GM12878 (cell line): ENCODE results near the gene KRTAP19-4. TPM values are rescaled to one million over a fixed set of nuclear protein-coding genes. Genes with fewer than 3 reads are reported as not detected.

Experiments used
- ATAC-seq: fragments of 200-7000 bp; cut with Tn5 transposase; 3 replicates; pipeline ENCODE4 v1.9.1; 2020; ENCODE audit warnings: mild to moderate bottlenecking, moderate library complexity
- BruUV-seq: library from RNA; stranded (reverse); fragments of 400-500 nt; replicated peaks from 2 replicates; lab custom pipeline; 2021; lab: Mats Ljungman, UMichigan
- CTCF ChIA-PET: fragments of 300-600 bp; sonication (Branson Sonifier 250); formaldehyde crosslinking; extraction: SDS; loops from one replicate; lab custom pipeline; 2021; ENCODE audit warnings: inconsistent platforms; lab: Yijun Ruan, JAX
- POLR2A ChIA-PET: fragments of 350-600 bp; formaldehyde crosslinking; extraction: SDS; loops from one replicate; lab custom pipeline; 2021; ENCODE audit warnings: inconsistent platforms; lab: Charles Lee
- RAD21 ChIA-PET: fragments of 300-600 bp; sonication (Branson Sonifier 250); formaldehyde crosslinking; loops from one replicate; lab custom pipeline; 2023; ENCODE audit warnings: antibody characterized with exemption; ENCODE audit not compliant: unreplicated experiment; lab: Charles Lee
- SMC1A ChIA-PET: fragments of 300-600 bp; sonication (Branson Sonifier 250); formaldehyde crosslinking; loops from one replicate; lab custom pipeline; 2023; ENCODE audit not compliant: unreplicated experiment, uncharacterized antibody; lab: Charles Lee
- DNase-seq: peaks from one replicate; pipeline ENCODE4 v3.0.0-alpha.2; 2011; ENCODE audit warnings: low read depth, low spot score
- FAIRE-seq: peaks from 3 replicates; lab custom pipeline; 2011; peaks lifted over from hg19 to GRCh38; lab: Jason Lieb, UNC
- H2AFZ ChIP-seq: 2 replicates; pipeline ENCODE4 v1.6.0; 2011; ENCODE audit warnings: low read depth, low read length, control low read depth; ENCODE audit not compliant: control insufficient read depth
- H3K27ac ChIP-seq: 2 replicates; pipeline ENCODE4 v1.5.1; 2011; ENCODE audit warnings: control low read depth; ENCODE audit not compliant: control insufficient read depth, insufficient read depth
- H3K27me3 ChIP-seq, 2 experiments: replicated peaks in 1 of 2; 2 replicates each; pipeline versions ENCODE4 v1.6.0 to v1.6.1; 2011; ENCODE audit warnings: low read length in 1 of 2; ENCODE audit not compliant: control insufficient read depth in 2 of 2, insufficient read depth in 2 of 2
- H3K36me3 ChIP-seq, 2 experiments: 2 replicates each; pipeline ENCODE4 v1.5.1; 2011; ENCODE audit warnings: low read length in 1 of 2; ENCODE audit not compliant: control insufficient read depth in 2 of 2, insufficient read depth in 2 of 2
- H3K4me1 ChIP-seq: 2 replicates; pipeline ENCODE4 v1.6.1; 2011; ENCODE audit warnings: mild to moderate bottlenecking, low read length, moderate library complexity, mixed read lengths; ENCODE audit not compliant: control insufficient read depth, insufficient read depth
- H3K4me2 ChIP-seq: 2 replicates; pipeline ENCODE4 v1.6.0; 2011; ENCODE audit warnings: control low read depth; ENCODE audit not compliant: control insufficient read depth, insufficient read depth
- H3K4me3 ChIP-seq: fragments of 200-600 bp; sonication (generic); 2 replicates; pipeline ENCODE4 v1.5.1; 2016
- H3K79me2 ChIP-seq: 2 replicates; pipeline ENCODE4 v1.6.0; 2011; ENCODE audit warnings: low read length; ENCODE audit not compliant: control insufficient read depth, insufficient read depth
- H3K9ac ChIP-seq: 2 replicates; pipeline ENCODE4 v1.8.0; 2011; ENCODE audit warnings: low read length, control low read depth, mixed read lengths; ENCODE audit not compliant: control insufficient read depth, insufficient read depth
- H3K9me3 ChIP-seq: replicated peaks from 3 replicates; pipeline ENCODE4 v1.5.1; 2011; ENCODE audit warnings: mild to moderate bottlenecking, low read length; ENCODE audit not compliant: control insufficient read depth, insufficient read depth
- H4K20me1 ChIP-seq: 2 replicates; pipeline ENCODE4 v1.6.0; 2011; ENCODE audit not compliant: control insufficient read depth, insufficient read depth
- ASH2L ChIP-seq: fragments of 300-600, 200-600 bp; sonication (generic); IDR thresholded peaks from 2 replicates; pipeline ENCODE4 v1.6.1; 2017; ENCODE audit warnings: low read depth, mild to moderate bottlenecking, borderline replicate concordance
- BACH1 ChIP-seq: fragments of 450-650 bp; IDR thresholded peaks from 2 replicates; pipeline ENCODE4 v1.6.1; 2017; ENCODE audit warnings: mild to moderate bottlenecking, borderline replicate concordance
- CHD4 ChIP-seq: fragments of 200-600 bp; sonication (generic); IDR thresholded peaks from 2 replicates; pipeline ENCODE4 v1.6.1; 2016; ENCODE audit warnings: mild to moderate bottlenecking
- EP300 ChIP-seq, 2 experiments: fragments of 150-350 bp in 1 of 2; IDR thresholded peaks; 2 replicates each; pipeline ENCODE4 v1.6.1; 2011 to 2012; ENCODE audit warnings: low read depth in 2 of 2, low read length in 2 of 2, borderline replicate concordance in 1 of 2, improper control_type of control experiment in 1 of 2, inconsistent platforms in 1 of 2; ENCODE audit not compliant: control insufficient read depth in 1 of 2
- HCFC1 ChIP-seq: fragments of 150-350 bp; IDR thresholded peaks from 2 replicates; pipeline ENCODE4 v1.6.1; 2014; ENCODE audit warnings: low read length
- HDGF ChIP-seq: fragments of 450-650 bp; IDR thresholded peaks from 2 replicates; pipeline ENCODE4 v1.6.1; 2016; ENCODE audit warnings: antibody characterized with exemption
- RAD51 ChIP-seq: fragments of 450-650 bp; IDR thresholded peaks from 2 replicates; pipeline ENCODE4 v1.6.1; 2016; ENCODE audit warnings: moderate library complexity, mild to moderate bottlenecking, inconsistent platforms
- SIX5 ChIP-seq: IDR thresholded peaks from 2 replicates; pipeline ENCODE4 v1.6.1; 2011; ENCODE audit warnings: mild to moderate bottlenecking, low read depth, low read length, moderate library complexity; ENCODE audit not compliant: severe bottlenecking
- WGBS: methylation state at CpG from one replicate; pipeline ENCODE4 v1.1.6; 2016; ENCODE audit warnings: low lambda C conversion rate; ENCODE audit not compliant: insufficient replicate concordance, insufficient coverage; ENCODE audit errors: missing lambda C conversion rate; 5-methylcytosine and 5-hydroxymethylcytosine counted together
- in situ Hi-C: fragments of 300-500 bp; cut with MboI; formaldehyde crosslinking; loops from 9 replicates; pipeline ENCODE4 v1.14.3; 2018; ENCODE audit warnings: mixed read lengths
- intact Hi-C: fragments of 100-400 bp; cut with micrococcal nuclease; formaldehyde crosslinking; loops from one replicate; pipeline ENCODE4 v1.14.2; 2022; ENCODE audit not compliant: unreplicated experiment
- polyA plus RNA-seq, 11 experiments: library from polyadenylated mRNA; depleted of rRNA in 4 of 11; unstranded in 6 of 11; stranded (reverse) in 5 of 11; fragments of >200 nt; fragmentation: Nextera tagmentation in 4 of 11; fragmentation: Illumina TruSeq in 1 of 11; extraction: Ambion mirVana in 4 of 11; extraction: Trizol in 1 of 11; gene quantifications; 1 replicate in 1 of 11; 2 replicates in 10 of 11; pipeline versions ENCODE4 v1.2.1 to v1.2.3, GENCODE V29; 2011 to 2016; ENCODE audit warnings: inconsistent platforms in 2 of 11, missing spikeins in 2 of 11, low read depth in 1 of 11
- small RNA-seq: library from RNA; depleted of rRNA; stranded (forward); fragments of <200 nt; gene quantifications from one replicate; pipeline ENCODE3, GENCODE V24; 2014
- total RNA-seq, 4 experiments: library from RNA; depleted of rRNA in 3 of 4; stranded (reverse); fragments of >200 nt in 3 of 4; fragmentation: Illumina TruSeq in 1 of 4; extraction: Trizol in 1 of 4; gene quantifications; 2 replicates each; pipeline versions ENCODE4 v1.2.1 to v1.2.3, GENCODE V29; 2013 to 2021
- TF ChIP-seq, protein P1 (sequence below): IDR thresholded peaks from 2 replicates; pipeline ENCODE4 v1.6.1; 2011; ENCODE audit warnings: borderline replicate concordance, low read depth, mild to moderate bottlenecking, moderate library complexity, low read length; ENCODE audit not compliant: insufficient read depth, poor library complexity, severe bottlenecking
- TF ChIP-seq, protein P2 (sequence below): fragments of 450-650 bp; IDR thresholded peaks from 2 replicates; pipeline ENCODE4 v1.6.1; 2017; ENCODE audit warnings: mild to moderate bottlenecking, moderate library complexity

KRTAP19-4 gene
- total and polyA plus RNA-seq, 10 of the 15 experiments (the other 5 are each of a cell fraction or from before 2014, with no cell fraction given) = not detected

DNA sequence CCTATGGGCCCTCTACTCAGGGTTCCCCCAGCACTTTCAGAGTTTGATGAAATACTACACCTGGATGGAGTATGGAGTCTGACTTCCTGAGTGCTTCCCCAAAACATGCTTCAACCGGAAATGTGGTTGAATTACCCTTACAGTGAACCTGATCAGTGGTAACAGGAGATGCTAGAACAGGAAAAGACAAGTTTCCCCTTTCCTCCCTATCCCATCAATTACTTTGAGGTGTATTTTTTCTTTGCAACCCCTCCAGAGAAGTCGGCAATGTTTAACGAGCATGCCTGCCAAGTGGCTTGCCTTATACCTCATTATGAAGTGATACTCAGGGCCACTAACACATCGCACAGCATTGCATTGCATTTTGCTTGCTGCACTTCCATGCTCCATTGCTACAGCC is 49.9 kb downstream of the KRTAP19-4 start:
- no TSS peak for BruUV-seq
- Histone ChIP-seq H3K9ac (no peak overlapping the region), H3K27me3 (no peaks in the 10 kb centered on the region), H3K79me2 (no peaks in the 10 kb centered on the region), H3K4me2 (no peak overlapping the region), H3K27ac (no peak overlapping the region), H3K4me3 (no peak overlapping the region), H3K9me3 (no peaks in the 10 kb centered on the region), H4K20me1 (no peaks in the 10 kb centered on the region), H3K36me3 (no peaks in the 10 kb centered on the region), H3K4me1 (no peaks in the 10 kb centered on the region), H2AFZ (no peak overlapping the region)
- FAIRE-seq = no peak
- ChIA-PET SMC1A (no interaction called here), POLR2A (no interaction called here), CTCF (no interaction called here), RAD21 (no interaction called here)
- no peak for ATAC-seq
- in situ Hi-C loops (no loop called here), intact Hi-C loops (loop anchor here (10.0 kb wide), 1 partner anchor 58 kb away; the partner anchor contains the start of gene KRTAP19-5)
- DNase-seq = no peak
- 0% methylated on average over 4 of the region's 4 CpGs for WGBS
- TF ChIP-seq BACH1 (no peak), EP300 (IDR thresholded peaks at IDR 0.05; ENCODE audit: borderline replicate concordance in 1 of 2, control insufficient read depth in 1 of 2, low read depth in 2 of 2, low read length in 2 of 2) (no peak), ASH2L (no peak), CHD4 (no peak), HDGF (no peak), HCFC1 (no peak), RAD51 (no peak), SIX5 (no peak)
- TF ChIP-seq, protein P1, sequence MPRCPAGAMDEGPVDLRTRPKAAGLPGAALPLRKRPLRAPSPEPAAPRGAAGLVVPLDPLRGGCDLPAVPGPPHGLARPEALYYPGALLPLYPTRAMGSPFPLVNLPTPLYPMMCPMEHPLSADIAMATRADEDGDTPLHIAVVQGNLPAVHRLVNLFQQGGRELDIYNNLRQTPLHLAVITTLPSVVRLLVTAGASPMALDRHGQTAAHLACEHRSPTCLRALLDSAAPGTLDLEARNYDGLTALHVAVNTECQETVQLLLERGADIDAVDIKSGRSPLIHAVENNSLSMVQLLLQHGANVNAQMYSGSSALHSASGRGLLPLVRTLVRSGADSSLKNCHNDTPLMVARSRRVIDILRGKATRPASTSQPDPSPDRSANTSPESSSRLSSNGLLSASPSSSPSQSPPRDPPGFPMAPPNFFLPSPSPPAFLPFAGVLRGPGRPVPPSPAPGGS = no peak
- TF ChIP-seq, protein P2, sequence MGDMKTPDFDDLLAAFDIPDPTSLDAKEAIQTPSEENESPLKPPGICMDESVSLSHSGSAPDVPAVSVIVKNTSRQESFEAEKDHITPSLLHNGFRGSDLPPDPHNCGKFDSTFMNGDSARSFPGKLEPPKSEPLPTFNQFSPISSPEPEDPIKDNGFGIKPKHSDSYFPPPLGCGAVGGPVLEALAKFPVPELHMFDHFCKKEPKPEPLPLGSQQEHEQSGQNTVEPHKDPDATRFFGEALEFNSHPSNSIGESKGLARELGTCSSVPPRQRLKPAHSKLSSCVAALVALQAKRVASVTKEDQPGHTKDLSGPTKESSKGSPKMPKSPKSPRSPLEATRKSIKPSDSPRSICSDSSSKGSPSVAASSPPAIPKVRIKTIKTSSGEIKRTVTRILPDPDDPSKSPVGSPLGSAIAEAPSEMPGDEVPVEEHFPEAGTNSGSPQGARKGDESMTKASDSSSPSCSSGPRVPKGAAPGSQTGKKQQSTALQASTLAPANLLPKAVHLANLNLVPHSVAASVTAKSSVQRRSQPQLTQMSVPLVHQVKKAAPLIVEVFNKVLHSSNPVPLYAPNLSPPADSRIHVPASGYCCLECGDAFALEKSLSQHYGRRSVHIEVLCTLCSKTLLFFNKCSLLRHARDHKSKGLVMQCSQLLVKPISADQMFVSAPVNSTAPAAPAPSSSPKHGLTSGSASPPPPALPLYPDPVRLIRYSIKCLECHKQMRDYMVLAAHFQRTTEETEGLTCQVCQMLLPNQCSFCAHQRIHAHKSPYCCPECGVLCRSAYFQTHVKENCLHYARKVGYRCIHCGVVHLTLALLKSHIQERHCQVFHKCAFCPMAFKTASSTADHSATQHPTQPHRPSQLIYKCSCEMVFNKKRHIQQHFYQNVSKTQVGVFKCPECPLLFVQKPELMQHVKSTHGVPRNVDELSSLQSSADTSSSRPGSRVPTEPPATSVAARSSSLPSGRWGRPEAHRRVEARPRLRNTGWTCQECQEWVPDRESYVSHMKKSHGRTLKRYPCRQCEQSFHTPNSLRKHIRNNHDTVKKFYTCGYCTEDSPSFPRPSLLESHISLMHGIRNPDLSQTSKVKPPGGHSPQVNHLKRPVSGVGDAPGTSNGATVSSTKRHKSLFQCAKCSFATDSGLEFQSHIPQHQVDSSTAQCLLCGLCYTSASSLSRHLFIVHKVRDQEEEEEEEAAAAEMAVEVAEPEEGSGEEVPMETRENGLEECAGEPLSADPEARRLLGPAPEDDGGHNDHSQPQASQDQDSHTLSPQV = no peak

Small RNAs within 50 kb of the gene (small RNA-seq; reads per million reads assigned to genes)
- gene AP000567.1 = not detected
- gene KRTAP19-10P = not detected
- gene KRTAP19-11P = not detected
- not detected for gene KRTAP19-9P

Other genes with a start within 250 kb of the KRTAP19-4 start
Only the 7 nearest of the 26 such genes appear.
- gene KRTAP15-1, start 56.9 kb downstream of the KRTAP19-4 start, total RNA-seq (2014; rRNA removed) = not detected in 2 replicates
- gene KRTAP15-1, start 56.9 kb downstream of the KRTAP19-4 start, total RNA-seq (2014; rRNA removed; fragmentation: Illumina TruSeq; extraction: Trizol) = not detected in 2 replicates
- gene KRTAP15-1, start 56.9 kb downstream of the KRTAP19-4 start, total RNA-seq (2021) = not detected in 2 replicates
- gene KRTAP15-1, start 56.9 kb downstream of the KRTAP19-4 start, polyA plus RNA-seq (2011; rRNA removed) = not detected in 2 replicates
- not detected in 2 replicates for gene KRTAP15-1, start 56.9 kb downstream of the KRTAP19-4 start, polyA plus RNA-seq (2014; fragmentation: Illumina TruSeq; extraction: Trizol)
- not detected for gene KRTAP15-1, start 56.9 kb downstream of the KRTAP19-4 start, polyA plus RNA-seq (2014; fragmentation: Nextera tagmentation; extraction: Ambion mirVana)
- gene KRTAP15-1, start 56.9 kb downstream of the KRTAP19-4 start, polyA plus RNA-seq (2014; rRNA removed) = not detected in 2 replicates
- not detected for gene KRTAP15-1, start 56.9 kb downstream of the KRTAP19-4 start, polyA plus RNA-seq (2016; fragmentation: Nextera tagmentation; extraction: Ambion mirVana)
- gene KRTAP19-1, start 16.8 kb downstream of the KRTAP19-4 start, total RNA-seq (2014; rRNA removed) = not detected in 2 replicates
- gene KRTAP19-1, start 16.8 kb downstream of the KRTAP19-4 start, total RNA-seq (2014; rRNA removed; fragmentation: Illumina TruSeq; extraction: Trizol) = not detected in 2 replicates
- gene KRTAP19-1, start 16.8 kb downstream of the KRTAP19-4 start, total RNA-seq (2021) = not detected in 2 replicates
- not detected in 2 replicates for gene KRTAP19-1, start 16.8 kb downstream of the KRTAP19-4 start, polyA plus RNA-seq (2011; rRNA removed)
- not detected in 2 replicates for gene KRTAP19-1, start 16.8 kb downstream of the KRTAP19-4 start, polyA plus RNA-seq (2014; fragmentation: Illumina TruSeq; extraction: Trizol)
- gene KRTAP19-1, start 16.8 kb downstream of the KRTAP19-4 start, polyA plus RNA-seq (2014; fragmentation: Nextera tagmentation; extraction: Ambion mirVana) = not detected
- gene KRTAP19-1, start 16.8 kb downstream of the KRTAP19-4 start, polyA plus RNA-seq (2014; rRNA removed) = not detected in 2 replicates
- gene KRTAP19-1, start 16.8 kb downstream of the KRTAP19-4 start, polyA plus RNA-seq (2016; fragmentation: Nextera tagmentation; extraction: Ambion mirVana) = not detected
- not detected in 2 replicates for gene KRTAP19-2, start 9.7 kb downstream of the KRTAP19-4 start, total RNA-seq (2014; rRNA removed)
- gene KRTAP19-2, start 9.7 kb downstream of the KRTAP19-4 start, total RNA-seq (2014; rRNA removed; fragmentation: Illumina TruSeq; extraction: Trizol) = not detected in 2 replicates
- gene KRTAP19-2, start 9.7 kb downstream of the KRTAP19-4 start, total RNA-seq (2021) = not detected in 2 replicates
- not detected in 2 replicates for gene KRTAP19-2, start 9.7 kb downstream of the KRTAP19-4 start, polyA plus RNA-seq (2011; rRNA removed)
- gene KRTAP19-2, start 9.7 kb downstream of the KRTAP19-4 start, polyA plus RNA-seq (2014; fragmentation: Illumina TruSeq; extraction: Trizol) = not detected in 2 replicates
- not detected for gene KRTAP19-2, start 9.7 kb downstream of the KRTAP19-4 start, polyA plus RNA-seq (2014; fragmentation: Nextera tagmentation; extraction: Ambion mirVana)
- not detected in 2 replicates for gene KRTAP19-2, start 9.7 kb downstream of the KRTAP19-4 start, polyA plus RNA-seq (2014; rRNA removed)
- gene KRTAP19-2, start 9.7 kb downstream of the KRTAP19-4 start, polyA plus RNA-seq (2016; fragmentation: Nextera tagmentation; extraction: Ambion mirVana) = not detected
- gene KRTAP19-3, start 5.2 kb downstream of the KRTAP19-4 start, total RNA-seq (2014; rRNA removed) = not detected in 2 replicates
- not detected in 2 replicates for gene KRTAP19-3, start 5.2 kb downstream of the KRTAP19-4 start, total RNA-seq (2014; rRNA removed; fragmentation: Illumina TruSeq; extraction: Trizol)
- gene KRTAP19-3, start 5.2 kb downstream of the KRTAP19-4 start, total RNA-seq (2021) = not detected in 2 replicates
- gene KRTAP19-3, start 5.2 kb downstream of the KRTAP19-4 start, polyA plus RNA-seq (2011; rRNA removed) = not detected in 2 replicates
- not detected in 2 replicates for gene KRTAP19-3, start 5.2 kb downstream of the KRTAP19-4 start, polyA plus RNA-seq (2014; fragmentation: Illumina TruSeq; extraction: Trizol)
- gene KRTAP19-3, start 5.2 kb downstream of the KRTAP19-4 start, polyA plus RNA-seq (2014; fragmentation: Nextera tagmentation; extraction: Ambion mirVana) = not detected
- gene KRTAP19-3, start 5.2 kb downstream of the KRTAP19-4 start, polyA plus RNA-seq (2014; rRNA removed) = not detected in 2 replicates
- gene KRTAP19-3, start 5.2 kb downstream of the KRTAP19-4 start, polyA plus RNA-seq (2016; fragmentation: Nextera tagmentation; extraction: Ambion mirVana) = not detected
- not detected in 2 replicates for gene KRTAP19-5, start 5.0 kb upstream of the KRTAP19-4 start, total RNA-seq (2014; rRNA removed)
- not detected in 2 replicates for gene KRTAP19-5, start 5.0 kb upstream of the KRTAP19-4 start, total RNA-seq (2014; rRNA removed; fragmentation: Illumina TruSeq; extraction: Trizol)
- not detected in 2 replicates for gene KRTAP19-5, start 5.0 kb upstream of the KRTAP19-4 start, total RNA-seq (2021)
- gene KRTAP19-5, start 5.0 kb upstream of the KRTAP19-4 start, polyA plus RNA-seq (2011; rRNA removed) = not detected in 2 replicates
- gene KRTAP19-5, start 5.0 kb upstream of the KRTAP19-4 start, polyA plus RNA-seq (2014; fragmentation: Illumina TruSeq; extraction: Trizol) = not detected in 2 replicates
- not detected for gene KRTAP19-5, start 5.0 kb upstream of the KRTAP19-4 start, polyA plus RNA-seq (2014; fragmentation: Nextera tagmentation; extraction: Ambion mirVana)
- gene KRTAP19-5, start 5.0 kb upstream of the KRTAP19-4 start, polyA plus RNA-seq (2014; rRNA removed) = not detected in 2 replicates
- gene KRTAP19-5, start 5.0 kb upstream of the KRTAP19-4 start, polyA plus RNA-seq (2016; fragmentation: Nextera tagmentation; extraction: Ambion mirVana) = not detected
- gene KRTAP19-6, start 44.7 kb upstream of the KRTAP19-4 start, total RNA-seq (2014; rRNA removed) = not detected in 2 replicates
- not detected in 2 replicates for gene KRTAP19-6, start 44.7 kb upstream of the KRTAP19-4 start, total RNA-seq (2014; rRNA removed; fragmentation: Illumina TruSeq; extraction: Trizol)
- gene KRTAP19-6, start 44.7 kb upstream of the KRTAP19-4 start, total RNA-seq (2021) = not detected in 2 replicates
- not detected in 2 replicates for gene KRTAP19-6, start 44.7 kb upstream of the KRTAP19-4 start, polyA plus RNA-seq (2011; rRNA removed)
- gene KRTAP19-6, start 44.7 kb upstream of the KRTAP19-4 start, polyA plus RNA-seq (2014; fragmentation: Illumina TruSeq; extraction: Trizol) = not detected in 2 replicates
- gene KRTAP19-6, start 44.7 kb upstream of the KRTAP19-4 start, polyA plus RNA-seq (2014; fragmentation: Nextera tagmentation; extraction: Ambion mirVana) = not detected
- gene KRTAP19-6, start 44.7 kb upstream of the KRTAP19-4 start, polyA plus RNA-seq (2014; rRNA removed) = not detected in 2 replicates
- gene KRTAP19-6, start 44.7 kb upstream of the KRTAP19-4 start, polyA plus RNA-seq (2016; fragmentation: Nextera tagmentation; extraction: Ambion mirVana) = not detected
- gene KRTAP19-7, start 64.1 kb upstream of the KRTAP19-4 start, total RNA-seq (2014; rRNA removed) = not detected in 2 replicates
- not detected in 2 replicates for gene KRTAP19-7, start 64.1 kb upstream of the KRTAP19-4 start, total RNA-seq (2014; rRNA removed; fragmentation: Illumina TruSeq; extraction: Trizol)
- not detected in 2 replicates for gene KRTAP19-7, start 64.1 kb upstream of the KRTAP19-4 start, total RNA-seq (2021)
- not detected in 2 replicates for gene KRTAP19-7, start 64.1 kb upstream of the KRTAP19-4 start, polyA plus RNA-seq (2011; rRNA removed)
- gene KRTAP19-7, start 64.1 kb upstream of the KRTAP19-4 start, polyA plus RNA-seq (2014; fragmentation: Illumina TruSeq; extraction: Trizol) = not detected in 2 replicates
- not detected for gene KRTAP19-7, start 64.1 kb upstream of the KRTAP19-4 start, polyA plus RNA-seq (2014; fragmentation: Nextera tagmentation; extraction: Ambion mirVana)
- not detected in 2 replicates for gene KRTAP19-7, start 64.1 kb upstream of the KRTAP19-4 start, polyA plus RNA-seq (2014; rRNA removed)
- gene KRTAP19-7, start 64.1 kb upstream of the KRTAP19-4 start, polyA plus RNA-seq (2016; fragmentation: Nextera tagmentation; extraction: Ambion mirVana) = not detected